ENCODE measurements around the gene MAST2. TPM values are rescaled to one million over a fixed set of nuclear protein-coding genes. Genes with fewer than 3 reads are reported as not detected.
"Not testable (repeated sequence)": the region's sequence is repeated elsewhere in the genome, so short reads cannot be mapped to it uniquely, and the experiment has no call there.

MAST2 gene
- total and polyA plus RNA-seq, 3 experiments from 2014 or later = 5.6 to 29.9 (median 29.5) TPM

DNA sequence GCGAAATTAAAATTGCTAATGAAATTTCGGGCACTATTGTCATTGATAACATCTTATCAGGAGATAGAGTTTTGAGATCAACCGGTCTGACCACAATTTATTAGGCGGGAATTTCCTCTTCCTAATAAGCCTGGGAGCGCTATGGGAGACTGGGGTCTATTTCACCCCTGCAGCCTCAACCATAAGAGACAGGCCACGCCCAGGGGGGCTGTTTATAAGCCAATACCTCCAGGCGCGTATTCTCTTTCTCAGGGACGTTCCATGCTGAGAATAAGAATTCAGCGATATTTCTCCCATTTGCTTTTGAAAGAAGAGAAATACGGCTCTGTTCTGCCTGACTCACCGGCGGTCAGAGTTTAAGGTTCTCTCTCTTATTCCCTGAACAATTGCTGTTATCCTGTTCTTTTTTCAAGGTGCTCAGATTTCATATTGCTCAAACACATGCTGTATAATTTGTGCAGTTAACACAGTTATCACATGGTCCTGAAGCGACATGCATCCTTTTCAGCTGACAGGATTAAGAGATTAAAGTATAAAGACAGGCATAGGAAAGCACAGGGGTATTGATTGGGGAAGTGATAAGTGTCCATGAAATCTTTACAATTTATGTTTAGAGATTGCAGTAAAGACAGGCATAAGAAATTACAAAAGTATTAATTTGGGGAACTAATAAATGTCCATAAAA lies 124.0 kb downstream of the MAST2 start:
- DNase-seq; H3K27me3 Mint-ChIP-seq; H3K4me3 ChIP-seq (ENCODE audit: low read length); H3K36me3 ChIP-seq (ENCODE audit: insufficient read depth, low read length); H3K9me3 Mint-ChIP-seq; H3K27ac Mint-ChIP-seq; H3K4me1 ChIP-seq (ENCODE audit: insufficient read depth, low read length); H3K27ac ChIP-seq (ENCODE audit: low read depth, low read length); H3K9me3 ChIP-seq (ENCODE audit: low read length); H3K4me3 Mint-ChIP-seq; H3K36me3 Mint-ChIP-seq; POLR2A ChIA-PET; CTCF ChIA-PET; H3K27me3 ChIP-seq (ENCODE audit: insufficient read depth, low read length, poor library complexity, severe bottlenecking): not testable (repeated sequence)
- H3K4me1 Mint-ChIP-seq = peaks cover 10 to 20% (median 11%) of the 10 kb centered on the region in 3 donors

DNA sequence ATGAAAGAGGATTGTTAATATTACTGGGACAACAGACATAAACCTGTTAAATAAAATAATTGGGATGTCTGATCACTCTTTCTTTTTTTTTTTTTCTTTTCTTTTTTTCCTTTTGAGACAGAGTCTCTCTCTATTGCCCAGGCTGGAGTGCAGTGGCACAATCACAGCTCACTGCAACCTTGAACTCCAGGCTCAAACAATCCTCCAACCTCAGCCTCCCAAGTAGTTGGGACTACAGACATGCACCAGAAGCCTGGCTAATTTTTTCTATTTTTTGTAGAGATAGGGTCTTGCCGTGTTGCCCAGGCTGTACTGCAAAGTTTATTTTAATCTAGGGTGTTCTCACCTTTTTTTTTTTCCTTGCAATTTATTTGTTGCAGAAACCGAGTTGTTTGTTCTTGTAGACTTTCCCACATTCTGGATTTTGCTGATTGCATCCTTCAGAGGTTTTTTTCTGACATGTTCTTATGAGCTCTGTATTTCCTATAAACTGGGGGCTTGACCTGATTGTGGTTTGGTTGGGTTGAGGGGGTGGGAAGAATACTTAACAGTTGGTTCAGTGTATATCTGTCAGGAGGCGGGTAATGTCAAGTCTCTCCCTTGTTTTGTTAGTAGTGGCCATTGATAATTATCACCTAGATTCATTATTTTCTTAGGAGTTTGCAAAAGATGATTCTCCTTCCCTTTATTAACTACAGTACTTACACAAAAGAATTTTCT lies 125.2 kb downstream of the MAST2 start:
- no peak for DNase-seq
- CTCF ChIA-PET = no interaction called here

DNA sequence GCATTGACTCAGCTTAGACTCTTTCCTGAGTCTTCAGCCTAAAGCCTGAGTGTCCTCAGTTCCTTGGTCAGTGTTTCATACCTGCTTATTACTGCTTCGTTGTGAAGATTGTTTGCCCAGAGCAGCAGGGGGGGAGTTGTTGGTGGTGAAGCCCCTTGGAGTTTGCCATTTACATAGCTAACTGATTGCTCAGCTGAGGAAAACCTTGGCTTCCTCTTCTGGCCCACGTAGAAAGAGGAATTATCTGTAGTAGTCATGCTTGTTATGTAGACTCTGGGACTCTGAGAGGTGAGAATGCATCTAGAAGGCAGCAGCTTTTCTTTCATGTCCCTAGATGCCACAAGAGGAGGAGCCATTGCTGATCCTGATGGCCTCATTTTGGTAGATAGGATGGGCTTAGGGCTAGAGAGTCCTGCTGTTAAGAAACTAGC lies 125.9 kb downstream of the MAST2 start:
- peak overlapping the region in 6 of 8 donors; percentile 10 to 95 (median 58) for H3K27ac Mint-ChIP-seq
- POLR2A ChIA-PET = no interaction called here

More for the DNA sequence above, 125.2 kb downstream of the MAST2 start:
- Mint-ChIP-seq H3K27me3 (no peaks in the 10 kb centered on the region), H3K9me3 (no peaks in the 10 kb centered on the region), H3K4me1 (peaks cover 10 to 20% (median 11%) of the 10 kb centered on the region in 3 donors), H3K36me3 (no peaks in the 10 kb centered on the region), H3K27ac (peak overlapping the region in 7 of 8 donors; percentile 10 to 95 (median 60)), H3K4me3 (peak overlapping the region in 3 of 7 donors; percentile 17 to 54 (median 30))
- no peaks in the 10 kb centered on the region for H3K36me3 ChIP-seq (ENCODE audit: insufficient read depth, low read length)
- no peak overlapping the region for H3K4me3 ChIP-seq (ENCODE audit: low read length)
- peak overlapping the region; percentile 25 for H3K27ac ChIP-seq (ENCODE audit: low read depth, low read length)
- H3K9me3 ChIP-seq (ENCODE audit: low read length) = no peaks in the 10 kb centered on the region
- no peaks in the 10 kb centered on the region for H3K27me3 ChIP-seq (ENCODE audit: insufficient read depth, low read length, poor library complexity, severe bottlenecking)
- H3K4me1 ChIP-seq (ENCODE audit: insufficient read depth, low read length) = no peaks in the 10 kb centered on the region
- POLR2A ChIA-PET = no interaction called here

DNA sequence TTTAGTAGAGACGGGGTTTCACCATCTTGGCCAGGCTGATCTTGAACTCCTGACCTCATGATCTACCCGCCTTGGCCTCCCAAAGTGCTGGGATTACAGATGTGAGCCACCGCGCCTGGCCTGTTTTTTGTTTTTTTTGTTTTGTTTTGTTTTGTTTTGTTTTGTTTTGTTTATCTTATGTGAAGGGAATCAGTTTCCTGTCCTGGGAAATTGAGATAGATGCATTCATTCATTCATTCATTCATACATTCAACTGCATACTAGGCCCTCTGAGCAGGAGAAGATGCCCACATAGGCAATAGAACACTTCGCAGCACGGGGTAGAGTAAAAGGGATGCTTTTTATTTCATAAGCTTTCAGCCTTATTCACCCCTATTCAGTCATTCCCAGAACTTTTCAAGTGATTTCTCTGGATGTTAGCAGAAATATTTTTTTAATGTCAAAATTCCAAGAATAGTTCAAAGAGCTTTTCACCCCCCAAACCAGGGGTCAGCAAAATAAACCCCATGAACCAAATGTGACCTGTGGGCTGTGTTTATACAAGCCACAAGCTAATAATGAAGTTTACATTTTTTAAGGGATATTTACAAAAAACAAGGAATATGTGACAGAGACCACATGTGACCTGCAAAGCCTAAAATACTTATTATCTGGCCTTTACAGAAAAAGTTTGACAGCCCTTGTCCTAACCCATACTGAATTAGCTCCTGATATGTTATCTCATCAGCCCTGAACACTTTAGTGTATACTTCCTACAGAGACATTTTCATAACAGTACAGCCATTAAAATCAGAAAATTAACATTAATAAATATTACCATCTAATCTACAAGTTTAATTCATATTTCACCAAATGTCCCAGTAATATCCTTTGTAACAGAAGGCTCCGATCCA lies 127.1 kb downstream of the MAST2 start:
- H3K27ac ChIP-seq (ENCODE audit: low read depth, low read length) = peak overlapping the region; percentile 21
- no peaks in the 10 kb centered on the region for H3K4me1 ChIP-seq (ENCODE audit: insufficient read depth, low read length)
- no peaks in the 10 kb centered on the region for H3K36me3 ChIP-seq (ENCODE audit: insufficient read depth, low read length)
- DNase-seq = no peak
- no peaks in the 10 kb centered on the region for H3K27me3 ChIP-seq (ENCODE audit: insufficient read depth, low read length, poor library complexity, severe bottlenecking)
- CTCF ChIA-PET = no interaction called here
- no peaks in the 10 kb centered on the region for H3K9me3 ChIP-seq (ENCODE audit: low read length)
- Mint-ChIP-seq H3K27ac (peak overlapping the region in 1 of 8 donors; percentile 15), H3K4me3 (no peak overlapping the region), H3K36me3 (peaks cover 0 to 2% (median 0%) of the 10 kb centered on the region in 3 donors), H3K27me3 (no peaks in the 10 kb centered on the region), H3K4me1 (peaks cover 10 to 19% (median 11%) of the 10 kb centered on the region in 3 donors), H3K9me3 (no peaks in the 10 kb centered on the region)
- POLR2A ChIA-PET = no interaction called here
- H3K4me3 ChIP-seq (ENCODE audit: low read length) = no peak overlapping the region

More for the DNA sequence above, 125.9 kb downstream of the MAST2 start:
- no peaks in the 10 kb centered on the region for H3K36me3 ChIP-seq (ENCODE audit: insufficient read depth, low read length)
- H3K4me3 ChIP-seq (ENCODE audit: low read length) = no peak overlapping the region
- H3K36me3 Mint-ChIP-seq = no peaks in the 10 kb centered on the region
- H3K9me3 ChIP-seq (ENCODE audit: low read length) = no peaks in the 10 kb centered on the region
- no peak for DNase-seq
- no peaks in the 10 kb centered on the region for H3K9me3 Mint-ChIP-seq
- no peaks in the 10 kb centered on the region for H3K4me1 ChIP-seq (ENCODE audit: insufficient read depth, low read length)
- peaks cover 10 to 19% (median 11%) of the 10 kb centered on the region in 3 donors for H3K4me1 Mint-ChIP-seq
- H3K27ac ChIP-seq (ENCODE audit: low read depth, low read length) = peak overlapping the region; percentile 25
- CTCF ChIA-PET = no interaction called here
- no peaks in the 10 kb centered on the region for H3K27me3 ChIP-seq (ENCODE audit: insufficient read depth, low read length, poor library complexity, severe bottlenecking)
- H3K4me3 Mint-ChIP-seq = peak overlapping the region in 1 of 7 donors; percentile 30
- no peaks in the 10 kb centered on the region for H3K27me3 Mint-ChIP-seq

DNA sequence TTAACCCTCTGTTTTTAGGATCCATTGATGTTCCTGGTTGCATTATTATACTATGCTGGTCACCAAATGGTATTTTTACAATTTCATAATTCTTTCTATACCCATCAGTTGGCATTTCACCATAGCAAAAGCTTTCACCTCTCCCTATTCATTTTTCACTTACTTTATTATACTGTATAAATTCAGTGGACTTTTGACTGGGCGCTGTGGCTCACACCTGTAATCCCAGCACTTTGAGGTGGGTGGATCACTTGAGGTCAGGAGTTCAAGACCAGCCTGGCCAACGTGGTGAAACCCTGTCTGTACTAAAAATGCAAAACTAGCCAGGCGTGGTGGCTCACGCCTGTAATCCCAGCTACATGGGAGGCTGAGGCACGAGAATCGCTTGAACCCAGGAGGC lies 128.8 kb downstream of the MAST2 start:
- H3K4me1 Mint-ChIP-seq = peaks cover 10 to 16% (median 11%) of the 10 kb centered on the region in 3 donors
- H3K27me3 ChIP-seq (ENCODE audit: insufficient read depth, low read length, poor library complexity, severe bottlenecking); H3K9me3 ChIP-seq (ENCODE audit: low read length); H3K4me1 ChIP-seq (ENCODE audit: insufficient read depth, low read length); CTCF ChIA-PET; H3K36me3 ChIP-seq (ENCODE audit: insufficient read depth, low read length); H3K27ac ChIP-seq (ENCODE audit: low read depth, low read length); H3K36me3 Mint-ChIP-seq; H3K4me3 ChIP-seq (ENCODE audit: low read length); POLR2A ChIA-PET; DNase-seq; H3K9me3 Mint-ChIP-seq; H3K27me3 Mint-ChIP-seq; H3K4me3 Mint-ChIP-seq; H3K27ac Mint-ChIP-seq: not testable (repeated sequence)

DNA sequence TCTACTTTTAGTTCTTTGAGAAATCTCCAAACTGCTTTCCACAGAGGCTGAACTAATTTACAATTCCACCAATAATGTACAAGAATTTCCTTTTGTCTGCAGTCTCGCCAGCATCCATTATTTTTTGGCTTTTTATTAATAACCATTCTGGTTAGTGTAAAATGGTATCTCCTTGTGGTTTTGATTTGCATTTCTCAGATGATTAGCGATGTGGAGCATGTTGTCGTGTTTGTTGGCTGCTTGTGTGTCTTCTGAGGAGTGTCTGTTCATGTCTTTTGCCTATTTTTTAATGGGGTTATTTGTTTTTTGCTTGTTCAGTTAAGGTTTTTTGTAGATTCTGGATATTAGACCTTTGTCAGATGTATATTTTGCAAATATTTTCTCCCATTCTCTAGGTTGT lies 131.5 kb downstream of the MAST2 start:
- H3K4me1 ChIP-seq (ENCODE audit: insufficient read depth, low read length) = no peaks in the 10 kb centered on the region
- no peaks in the 10 kb centered on the region for H3K9me3 ChIP-seq (ENCODE audit: low read length)
- Mint-ChIP-seq H3K4me3 (no peak overlapping the region), H3K4me1 (no peaks in the 10 kb centered on the region), H3K27ac (peak overlapping the region in 1 of 8 donors; percentile 57), H3K27me3 (no peaks in the 10 kb centered on the region), H3K36me3 (peaks cover 0 to 4% (median 1%) of the 10 kb centered on the region in 3 donors), H3K9me3 (no peaks in the 10 kb centered on the region)
- POLR2A ChIA-PET = no interaction called here
- no peak for DNase-seq
- CTCF ChIA-PET = interaction anchor here (1.6 kb wide), 1 partner anchor 13 kb away, joined by 4 read pairs; no protein-coding TSS in a partner anchor
- no peaks in the 10 kb centered on the region for H3K27me3 ChIP-seq (ENCODE audit: insufficient read depth, low read length, poor library complexity, severe bottlenecking)
- no peaks in the 10 kb centered on the region for H3K36me3 ChIP-seq (ENCODE audit: insufficient read depth, low read length)
- no peak overlapping the region for H3K27ac ChIP-seq (ENCODE audit: low read depth, low read length)
- no peak overlapping the region for H3K4me3 ChIP-seq (ENCODE audit: low read length)

DNA sequence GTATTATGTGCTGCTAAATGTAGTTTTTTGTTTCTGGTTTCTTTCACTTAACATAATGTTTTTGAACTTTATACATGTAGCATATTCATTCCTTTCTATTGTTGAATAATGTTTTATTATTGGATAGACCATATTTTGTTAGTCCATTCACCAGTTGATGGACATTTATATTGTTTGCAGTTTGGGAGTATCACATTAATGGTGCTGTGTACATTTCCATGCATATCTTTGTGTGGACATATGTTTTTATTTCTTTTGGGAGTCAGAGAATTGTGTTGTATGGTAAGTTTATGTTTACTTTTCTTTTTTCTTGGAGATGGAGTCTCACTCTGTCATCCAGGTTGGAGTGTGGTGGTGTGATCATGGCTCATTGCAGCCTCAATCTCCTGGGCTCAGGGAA lies 134.6 kb downstream of the MAST2 start:
- no peak overlapping the region for H3K4me3 Mint-ChIP-seq
- Histone ChIP-seq H3K36me3 (ENCODE audit: insufficient read depth, low read length) (no peaks in the 10 kb centered on the region), H3K4me1 (ENCODE audit: insufficient read depth, low read length) (no peaks in the 10 kb centered on the region), H3K9me3 (ENCODE audit: low read length) (no peaks in the 10 kb centered on the region), H3K27me3 (ENCODE audit: insufficient read depth, low read length, poor library complexity, severe bottlenecking) (no peaks in the 10 kb centered on the region), H3K4me3 (ENCODE audit: low read length) (no peak overlapping the region), H3K27ac (ENCODE audit: low read depth, low read length) (no peak overlapping the region)
- CTCF ChIA-PET = no interaction called here
- no peaks in the 10 kb centered on the region for H3K27me3 Mint-ChIP-seq
- no peak overlapping the region for H3K27ac Mint-ChIP-seq
- peaks cover 1 to 6% (median 6%) of the 10 kb centered on the region in 3 donors for H3K36me3 Mint-ChIP-seq
- POLR2A ChIA-PET = no interaction called here
- no peak for DNase-seq
- no peaks in the 10 kb centered on the region for H3K4me1 Mint-ChIP-seq
- peaks cover 0 to 11% (median 6%) of the 10 kb centered on the region in 5 donors for H3K9me3 Mint-ChIP-seq

DNA sequence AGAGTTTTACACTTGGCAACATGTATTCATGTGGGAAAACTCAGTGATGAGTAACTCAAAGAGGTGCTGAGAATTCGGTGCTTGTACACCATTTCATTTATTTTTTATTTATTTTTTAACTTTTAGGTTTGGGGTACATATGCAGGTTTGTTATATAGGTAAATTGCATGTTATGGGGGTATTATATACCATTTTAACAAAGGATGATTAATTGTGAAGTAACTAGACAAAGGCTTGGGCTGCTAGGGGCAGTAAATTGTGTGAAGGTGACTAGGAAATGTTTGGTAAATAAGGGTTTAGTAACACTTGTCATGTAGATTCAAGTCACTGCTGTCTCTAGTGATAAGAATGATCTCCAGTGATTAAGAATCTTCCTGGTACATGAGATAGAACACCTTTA lies 139.0 kb downstream of the MAST2 start:
- no peak overlapping the region for H3K27ac Mint-ChIP-seq
- POLR2A ChIA-PET = no interaction called here

More for the DNA sequence above, 139.0 kb downstream of the MAST2 start:
- no peaks in the 10 kb centered on the region for H3K4me1 Mint-ChIP-seq
- CTCF ChIA-PET = no interaction called here
- no peak overlapping the region for H3K4me3 Mint-ChIP-seq
- DNase-seq = no peak
- Histone ChIP-seq H3K4me3 (ENCODE audit: low read length) (no peak overlapping the region), H3K36me3 (ENCODE audit: insufficient read depth, low read length) (no peaks in the 10 kb centered on the region), H3K27me3 (ENCODE audit: insufficient read depth, low read length, poor library complexity, severe bottlenecking) (no peaks in the 10 kb centered on the region), H3K9me3 (ENCODE audit: low read length) (no peaks in the 10 kb centered on the region), H3K4me1 (ENCODE audit: insufficient read depth, low read length) (no peaks in the 10 kb centered on the region), H3K27ac (ENCODE audit: low read depth, low read length) (no peak overlapping the region)
- peaks cover 0 to 12% (median 6%) of the 10 kb centered on the region in 5 donors for H3K9me3 Mint-ChIP-seq
- H3K27me3 Mint-ChIP-seq = no peaks in the 10 kb centered on the region
- H3K36me3 Mint-ChIP-seq = peaks cover 0 to 8% (median 3%) of the 10 kb centered on the region in 3 donors
